ENCODE data around the gene B3GAT1. TPM values are rescaled to one million over a fixed set of nuclear protein-coding genes. Genes with fewer than 3 reads are reported as not detected.

B3GAT1 gene
- total RNA-seq, 2 experiments from 2014 or later, result 0.11 to 0.21 TPM

DNA sequence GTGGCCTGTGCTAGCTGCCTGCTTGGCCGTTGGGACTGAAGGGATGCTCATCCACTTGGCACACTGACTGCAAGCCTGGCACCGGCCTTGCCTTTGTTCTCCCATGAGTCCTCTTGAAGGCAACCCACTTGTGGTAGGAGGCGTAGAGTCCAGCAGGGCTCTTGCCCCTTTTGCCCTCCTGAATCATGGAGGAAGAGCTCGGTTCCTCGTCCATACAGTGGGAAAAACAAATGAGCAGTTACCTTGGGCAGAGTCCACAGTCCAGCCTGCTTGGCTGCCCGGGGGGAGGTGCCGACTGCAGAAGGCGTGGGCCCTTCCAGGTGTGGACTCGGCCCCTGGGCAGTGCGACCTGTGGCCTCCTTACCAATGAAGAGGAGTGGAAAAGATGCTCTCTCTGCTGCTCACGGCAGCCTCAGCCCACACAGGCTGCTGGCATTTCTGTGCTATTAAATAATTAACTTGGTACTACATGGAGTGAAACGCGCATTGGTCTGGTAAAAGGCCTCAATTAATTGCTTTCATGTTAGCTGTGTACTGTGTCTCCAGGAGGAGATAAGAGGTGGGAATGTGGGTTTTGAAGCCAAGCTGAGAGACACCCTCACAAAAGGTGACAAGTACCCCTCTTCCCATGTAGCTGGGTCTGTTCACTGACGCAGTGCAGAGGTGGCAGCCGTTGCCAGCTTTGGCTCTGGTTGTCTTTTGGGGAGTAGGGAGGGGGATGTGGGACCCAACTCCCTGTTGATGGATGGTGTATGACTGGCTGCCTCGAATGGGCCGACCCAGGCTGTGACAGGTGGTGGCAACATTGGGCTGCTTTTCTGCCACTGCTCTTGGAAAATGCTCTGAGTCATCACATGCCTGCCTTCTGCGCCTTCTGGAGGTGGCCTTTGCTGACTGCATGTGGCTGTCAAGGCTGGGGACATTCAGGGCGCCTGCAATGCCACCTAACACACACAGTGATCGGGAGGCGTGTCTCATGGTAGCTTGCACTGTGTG lies 26.8 kb upstream of the B3GAT1 start:
- peak; percentile 9 for DNase-seq
- no peak overlapping the region for H3K4me3 Mint-ChIP-seq
- H3K27ac Mint-ChIP-seq, result no peak overlapping the region
- ChIA-PET POLR2A (no interaction called here), CTCF (no interaction called here)
- no peaks in the 10 kb centered on the region for H3K9me3 Mint-ChIP-seq (ENCODE audit: low read depth)
- intact Hi-C loops (cut with DNase I, micrococcal nuclease), result no loop called here
- H3K4me1 Mint-ChIP-seq, result no peaks in the 10 kb centered on the region
- no peak for ATAC-seq
- no peaks in the 10 kb centered on the region for H3K36me3 Mint-ChIP-seq (ENCODE audit: low read depth)
- H3K27me3 Mint-ChIP-seq, result peaks cover 10% of the 10 kb centered on the region

- Mint-ChIP-seq H3K4me3 (no peak overlapping the region), H3K27me3 (peaks cover 11% of the 10 kb centered on the region), H3K9me3 (ENCODE audit: low read depth) (no peaks in the 10 kb centered on the region), H3K27ac (no peak overlapping the region), H3K4me1 (no peaks in the 10 kb centered on the region), H3K36me3 (ENCODE audit: low read depth) (no peaks in the 10 kb centered on the region)
- ChIA-PET POLR2A (no interaction called here), CTCF (interaction anchor here (0.6 kb wide), 1 partner anchor 45 kb away, joined by 3 read pairs; no protein-coding TSS in a partner anchor)
- intact Hi-C loops (cut with DNase I, micrococcal nuclease), result no loop called here
- DNase-seq, result no peak
- ATAC-seq, result no peak
Observed at GRCh38 chr11:134437821-134438220, 25.8 kb upstream of the B3GAT1 start.

DNA sequence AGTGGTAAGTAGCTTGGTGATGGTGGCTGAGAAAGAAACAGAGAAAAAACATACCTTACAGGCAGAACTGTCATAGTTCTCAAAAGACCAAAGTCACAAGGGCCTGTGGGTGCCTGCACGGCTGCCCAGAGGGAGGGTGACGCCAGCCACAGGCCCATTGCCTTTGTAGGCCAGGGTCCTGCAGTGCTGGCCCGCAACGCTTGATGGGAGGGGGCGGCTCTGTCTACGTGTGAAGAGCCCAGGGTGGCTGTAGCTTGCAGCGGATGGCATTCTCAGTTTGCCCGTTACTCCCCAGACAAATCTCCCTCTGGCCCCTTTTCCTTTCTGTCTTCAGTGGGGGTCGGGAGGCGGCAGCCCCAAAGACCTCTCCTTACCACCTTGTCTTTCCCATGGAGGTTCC lies 24.7 kb upstream of the B3GAT1 start:
- no peak overlapping the region for H3K4me3 Mint-ChIP-seq
- no peaks in the 10 kb centered on the region for H3K9me3 Mint-ChIP-seq (ENCODE audit: low read depth)
- H3K27me3 Mint-ChIP-seq, result peaks cover 8% of the 10 kb centered on the region
- intact Hi-C loops (cut with DNase I, micrococcal nuclease), result no loop called here
- ATAC-seq, result no peak
- DNase-seq, result no peak
- CTCF ChIA-PET, result no interaction called here
- no peak overlapping the region for H3K27ac Mint-ChIP-seq
- POLR2A ChIA-PET, result no interaction called here
- no peaks in the 10 kb centered on the region for H3K36me3 Mint-ChIP-seq (ENCODE audit: low read depth)
- H3K4me1 Mint-ChIP-seq, result no peaks in the 10 kb centered on the region

DNA sequence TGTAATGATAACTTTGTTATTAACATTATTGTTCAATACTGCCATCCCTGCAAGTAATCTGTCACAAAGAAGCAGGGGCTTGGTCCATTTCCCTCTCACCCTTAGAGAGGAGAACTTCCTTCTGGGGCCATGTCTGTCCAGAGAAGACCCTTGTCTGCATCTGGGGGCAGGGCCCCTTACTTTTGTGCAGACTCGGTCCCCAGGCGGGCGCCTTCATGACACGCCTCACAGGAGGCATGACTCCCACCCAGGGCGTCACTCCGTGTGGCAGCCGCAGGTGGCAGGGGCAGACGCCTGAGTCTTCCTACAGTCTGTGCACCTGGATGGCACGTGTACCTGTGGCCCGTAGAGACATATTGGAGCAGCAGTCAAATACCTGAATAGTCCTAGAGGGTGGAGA lies 21.8 kb upstream of the B3GAT1 start:
- Mint-ChIP-seq H3K27me3 (peaks cover 7% of the 10 kb centered on the region), H3K27ac (no peak overlapping the region), H3K9me3 (ENCODE audit: low read depth) (no peaks in the 10 kb centered on the region), H3K4me1 (no peaks in the 10 kb centered on the region), H3K4me3 (no peak overlapping the region), H3K36me3 (ENCODE audit: low read depth) (no peaks in the 10 kb centered on the region)
- DNase-seq (no peak), ATAC-seq (no peak)
- intact Hi-C loops (cut with DNase I, micrococcal nuclease), result no loop called here
- POLR2A ChIA-PET, result no interaction called here
- CTCF ChIA-PET, result no interaction called here

- ATAC-seq, result no peak
- ChIA-PET CTCF (interaction anchor here (0.7 kb wide), 1 partner anchor 72 kb away, joined by 3 read pairs; no protein-coding TSS in a partner anchor), POLR2A (no interaction called here)
- intact Hi-C loops (cut with DNase I, micrococcal nuclease), result no loop called here
- no peak for DNase-seq
- no peaks in the 10 kb centered on the region for H3K9me3 Mint-ChIP-seq (ENCODE audit: low read depth)
- no peak overlapping the region for H3K27ac Mint-ChIP-seq
- H3K4me1 Mint-ChIP-seq, result no peaks in the 10 kb centered on the region
- no peak overlapping the region for H3K4me3 Mint-ChIP-seq
- H3K36me3 Mint-ChIP-seq (ENCODE audit: low read depth), result no peaks in the 10 kb centered on the region
- peaks cover 7% of the 10 kb centered on the region for H3K27me3 Mint-ChIP-seq
Observed at GRCh38 chr11:134433251-134433650, 21.2 kb upstream of the B3GAT1 start.

GRCh38 chr11:134432776-134433175 lies 20.7 kb upstream of the B3GAT1 start:
- Mint-ChIP-seq H3K4me3 (no peak overlapping the region), H3K36me3 (ENCODE audit: low read depth) (no peaks in the 10 kb centered on the region), H3K27ac (no peak overlapping the region), H3K27me3 (peaks cover 5% of the 10 kb centered on the region), H3K9me3 (ENCODE audit: low read depth) (no peaks in the 10 kb centered on the region), H3K4me1 (no peaks in the 10 kb centered on the region)
- intact Hi-C loops (cut with DNase I, micrococcal nuclease), result no loop called here
- ChIA-PET POLR2A (no interaction called here), CTCF (interaction anchor here (0.7 kb wide), 1 partner anchor 73 kb away, joined by 3 read pairs; no protein-coding TSS in a partner anchor)
- DNase-seq (no peak), ATAC-seq (no peak)

DNA sequence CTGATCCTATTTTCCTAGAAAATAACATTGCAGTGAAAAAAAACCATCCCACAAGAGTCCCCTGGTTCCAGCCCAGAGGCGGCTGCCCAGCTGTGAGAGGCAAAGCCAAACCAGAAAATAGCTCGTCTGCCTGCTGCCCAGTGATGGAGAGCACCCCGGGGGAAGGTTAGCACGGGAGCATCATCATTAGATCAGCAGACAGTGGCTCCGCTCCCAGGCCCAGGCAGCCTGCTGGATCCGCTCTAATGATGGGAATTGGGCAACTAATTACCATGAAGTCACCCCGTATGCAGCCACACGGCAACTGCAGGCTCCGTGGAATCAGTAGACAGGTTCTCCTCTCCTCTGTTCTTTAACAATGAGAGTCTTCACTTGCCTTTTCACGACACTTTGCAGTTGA lies 17.1 kb upstream of the B3GAT1 start:
- CTCF ChIA-PET, result no interaction called here
- Mint-ChIP-seq H3K27ac (no peak overlapping the region), H3K9me3 (ENCODE audit: low read depth) (no peaks in the 10 kb centered on the region), H3K4me3 (no peak overlapping the region), H3K4me1 (no peaks in the 10 kb centered on the region), H3K27me3 (peaks cover 8% of the 10 kb centered on the region), H3K36me3 (ENCODE audit: low read depth) (no peaks in the 10 kb centered on the region)
- DNase-seq (no peak), ATAC-seq (no peak)
- POLR2A ChIA-PET, result no interaction called here
- intact Hi-C loops (cut with DNase I, micrococcal nuclease), result no loop called here

GRCh38 chr11:134425816-134426536 lies 13.9 kb upstream of the B3GAT1 start:
- no peaks in the 10 kb centered on the region for H3K9me3 Mint-ChIP-seq (ENCODE audit: low read depth)
- no peak for DNase-seq
- H3K27me3 Mint-ChIP-seq, result peaks cover 4% of the 10 kb centered on the region
- ATAC-seq, result no peak
- intact Hi-C loops (cut with DNase I, micrococcal nuclease), result no loop called here
- no peak overlapping the region for H3K27ac Mint-ChIP-seq
- no peaks in the 10 kb centered on the region for H3K4me1 Mint-ChIP-seq
- H3K36me3 Mint-ChIP-seq (ENCODE audit: low read depth), result no peaks in the 10 kb centered on the region
- POLR2A ChIA-PET, result no interaction called here
- CTCF ChIA-PET, result no interaction called here
- H3K4me3 Mint-ChIP-seq, result no peak overlapping the region

DNA sequence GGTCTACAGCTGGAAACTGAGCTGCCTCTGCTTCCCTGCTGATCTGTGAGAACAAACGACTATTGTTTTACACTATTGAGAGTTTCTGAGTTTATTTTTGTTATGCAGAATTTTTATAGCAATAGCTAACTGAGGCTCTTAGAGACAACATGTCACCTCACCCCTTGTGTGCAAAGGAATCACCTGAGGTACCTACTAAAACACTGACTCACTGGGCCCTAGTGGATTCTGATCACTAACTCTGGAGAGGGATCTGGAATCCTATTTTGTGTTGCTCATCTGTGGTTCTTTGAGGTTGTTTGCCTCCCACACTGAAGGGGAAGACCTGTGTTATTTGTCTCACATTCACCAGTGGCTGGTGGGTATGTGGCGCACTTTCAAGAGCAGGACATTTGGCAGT lies 13.4 kb upstream of the B3GAT1 start:
- H3K9me3 Mint-ChIP-seq (ENCODE audit: low read depth), result no peaks in the 10 kb centered on the region
- no peak for DNase-seq
- ChIA-PET POLR2A (no interaction called here), CTCF (no interaction called here)
- peaks cover 4% of the 10 kb centered on the region for H3K27me3 Mint-ChIP-seq
- no peak overlapping the region for H3K27ac Mint-ChIP-seq
- H3K4me1 Mint-ChIP-seq, result no peaks in the 10 kb centered on the region
- no peaks in the 10 kb centered on the region for H3K36me3 Mint-ChIP-seq (ENCODE audit: low read depth)
- no peak for ATAC-seq
- intact Hi-C loops (cut with DNase I, micrococcal nuclease), result no loop called here
- no peak overlapping the region for H3K4me3 Mint-ChIP-seq

DNA sequence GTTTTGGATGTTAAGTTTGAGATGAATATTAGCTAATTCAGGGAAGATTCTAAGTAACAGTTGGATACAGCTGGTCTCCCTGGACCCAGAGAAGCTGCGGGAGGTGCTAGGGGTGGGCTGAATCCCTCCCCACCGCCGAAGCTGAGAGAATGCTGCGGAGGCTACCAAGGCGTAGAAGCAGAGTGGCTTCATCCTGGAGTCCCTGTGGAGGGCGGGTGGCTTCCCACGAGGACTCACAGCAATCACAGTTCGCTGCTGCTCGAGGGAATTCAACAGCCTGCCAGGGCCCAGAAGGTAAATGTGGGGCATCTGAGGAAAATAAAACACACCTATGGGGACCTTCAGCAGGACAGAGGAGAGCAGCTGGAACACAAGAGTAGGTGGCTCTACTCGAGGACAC lies 11.1 kb upstream of the B3GAT1 start:
- no peaks in the 10 kb centered on the region for H3K4me1 Mint-ChIP-seq
- peaks cover 2% of the 10 kb centered on the region for H3K27me3 Mint-ChIP-seq
- DNase-seq, result no peak
- intact Hi-C loops (cut with DNase I, micrococcal nuclease), result no loop called here
- no peaks in the 10 kb centered on the region for H3K36me3 Mint-ChIP-seq (ENCODE audit: low read depth)
- H3K9me3 Mint-ChIP-seq (ENCODE audit: low read depth), result no peaks in the 10 kb centered on the region
- ATAC-seq, result no peak
- H3K4me3 Mint-ChIP-seq, result no peak overlapping the region
- H3K27ac Mint-ChIP-seq, result no peak overlapping the region
- ChIA-PET CTCF (no interaction called here), POLR2A (no interaction called here)

GRCh38 chr11:134417871-134418840 lies 6.1 kb upstream of the B3GAT1 start:
- H3K36me3 Mint-ChIP-seq (ENCODE audit: low read depth), result no peaks in the 10 kb centered on the region
- ChIA-PET CTCF (interaction anchor here (0.7 kb wide), 1 partner anchor 33 kb away, joined by 3 read pairs; no protein-coding TSS in a partner anchor), POLR2A (interaction anchor here (0.6 kb wide), 1 partner anchor 81 kb away, joined by 4 read pairs; no protein-coding TSS in a partner anchor)
- ATAC-seq, result no peak
- H3K4me3 Mint-ChIP-seq, result no peak overlapping the region
- no peaks in the 10 kb centered on the region for H3K9me3 Mint-ChIP-seq (ENCODE audit: low read depth)
- intact Hi-C loops (cut with DNase I, micrococcal nuclease), result no loop called here
- H3K27ac Mint-ChIP-seq, result no peak overlapping the region
- no peaks in the 10 kb centered on the region for H3K4me1 Mint-ChIP-seq
- DNase-seq, result no peak
- H3K27me3 Mint-ChIP-seq, result peaks cover 27% of the 10 kb centered on the region
